T1000 (cell line): ENCODE results near the gene FSHR.

Experiments used
- DNase-seq: peaks from one replicate; lab custom pipeline; 2025; ENCODE audit warnings: mixed read lengths; lab: John Stamatoyannopoulos, UW

Gene FSHR

DNA sequence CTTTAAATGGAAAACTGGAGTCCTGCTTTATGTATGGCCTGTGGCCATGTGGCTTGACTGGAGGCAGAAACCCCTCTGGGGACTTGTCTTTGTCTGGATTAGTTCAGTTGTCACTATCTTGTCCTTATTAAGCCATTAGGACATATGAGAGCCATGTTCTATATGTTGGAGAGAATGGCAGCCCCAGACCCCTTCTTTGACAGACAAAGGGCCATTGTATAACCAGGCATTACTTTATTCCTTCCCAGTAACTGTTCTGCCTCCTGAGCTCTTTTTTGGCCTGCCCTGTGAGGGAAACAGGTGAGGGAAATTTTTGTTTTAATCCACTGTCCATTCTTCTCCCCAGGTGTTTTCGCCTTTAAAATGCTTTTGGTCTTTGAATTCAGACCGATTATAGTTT, 43.3 kb downstream of the FSHR start:
- DNase-seq = no peak

DNA sequence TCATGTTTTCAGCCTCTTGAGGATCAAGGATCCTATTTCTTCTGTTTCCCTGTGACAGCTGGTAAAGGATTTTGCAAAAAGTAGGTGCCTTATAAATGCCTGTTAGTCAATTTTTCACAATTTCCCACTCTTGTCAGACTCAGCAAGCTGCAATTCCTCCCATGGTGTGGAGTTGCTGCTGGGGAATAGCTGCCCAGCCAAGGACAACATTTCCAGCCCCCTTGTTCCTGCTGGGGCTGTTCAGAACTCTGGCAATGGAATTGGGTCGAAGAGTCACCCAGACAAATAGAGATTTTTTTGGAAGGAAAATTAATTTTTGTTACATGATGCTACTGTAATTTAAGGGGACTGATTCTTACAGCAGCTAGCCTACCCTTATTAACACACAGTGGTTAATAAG, 43.7 kb downstream of the FSHR start:
- no peak for DNase-seq

DNA sequence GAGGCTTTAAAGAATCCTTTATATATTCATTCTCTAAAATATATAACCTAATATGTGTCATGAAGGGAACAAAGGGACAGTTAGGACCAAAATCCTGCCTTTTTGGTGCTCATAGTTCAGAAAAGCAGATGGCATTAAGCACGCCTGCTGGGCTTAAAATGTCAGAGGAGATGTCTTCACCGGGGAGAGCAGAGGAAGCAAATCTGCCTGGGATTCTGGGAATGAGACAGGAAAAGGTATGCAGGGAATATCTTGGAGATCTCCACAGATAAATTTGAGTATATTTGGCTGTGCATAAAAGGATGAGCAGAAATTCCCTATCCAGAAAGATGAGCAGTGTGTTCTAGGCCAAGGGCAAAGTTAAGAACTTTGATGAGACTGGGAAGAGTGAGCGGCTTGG, 45.5 kb downstream of the FSHR start:
- DNase-seq = no peak

DNA sequence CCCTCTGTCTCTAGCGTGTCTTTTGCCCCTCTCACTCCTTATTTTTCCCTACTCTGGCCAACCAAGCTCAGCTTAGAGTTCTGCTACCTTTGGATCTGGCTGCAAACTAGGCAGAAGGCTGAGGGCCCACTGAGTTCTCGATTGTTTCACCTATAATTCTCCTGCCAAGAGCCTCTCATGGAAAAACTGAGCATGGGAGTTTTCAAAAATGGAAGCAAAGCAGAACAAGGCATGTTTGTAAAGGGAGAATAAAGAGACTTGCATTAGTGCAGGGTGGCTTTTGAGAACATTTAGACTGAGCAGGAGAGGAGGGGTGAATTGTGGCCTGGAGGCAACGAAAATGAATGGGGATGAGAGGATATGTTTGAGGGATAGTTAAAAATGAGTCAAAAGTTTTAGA, 45.9 kb downstream of the FSHR start:
- DNase-seq = no peak

DNA sequence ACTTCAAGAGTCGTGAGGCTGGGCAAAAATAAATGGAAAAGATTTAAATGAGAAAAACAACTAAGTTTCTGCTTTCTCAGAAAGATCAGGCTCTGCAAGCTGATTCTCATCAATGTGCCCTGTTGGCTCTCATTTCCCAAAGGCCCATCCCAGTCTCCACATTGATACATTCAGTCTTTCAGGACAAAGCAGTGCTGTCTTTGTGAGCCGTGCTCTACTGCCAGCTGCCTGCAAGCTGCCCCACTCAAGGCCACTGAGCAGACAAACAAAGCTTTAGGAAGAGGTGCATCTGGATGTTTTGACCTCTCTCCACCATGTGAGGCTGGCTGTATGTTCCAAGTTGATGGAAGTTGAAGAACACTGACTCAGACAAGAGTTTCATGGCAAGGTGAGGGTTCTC, 48.8 kb downstream of the FSHR start:
- no peak for DNase-seq

DNA sequence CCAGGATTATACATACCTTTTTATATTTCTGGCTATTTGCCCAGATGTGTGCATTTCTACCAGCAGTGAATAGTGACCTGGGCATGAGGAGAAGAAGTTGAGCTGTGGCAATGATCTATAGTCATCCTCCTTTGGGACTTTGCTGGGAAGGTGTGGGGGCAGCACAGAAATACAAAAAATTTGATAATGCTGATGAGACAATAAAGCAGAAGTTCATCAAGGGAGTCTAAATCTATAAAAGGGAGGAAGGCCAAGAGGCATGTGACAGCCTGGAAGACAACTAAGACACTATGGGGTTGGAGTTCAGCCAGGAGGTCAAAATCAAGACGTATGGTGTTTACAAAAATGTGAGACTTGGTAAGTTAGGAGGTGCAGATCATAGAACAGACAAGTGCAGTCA, 52.2 kb downstream of the FSHR start:
- no peak for DNase-seq

DNA sequence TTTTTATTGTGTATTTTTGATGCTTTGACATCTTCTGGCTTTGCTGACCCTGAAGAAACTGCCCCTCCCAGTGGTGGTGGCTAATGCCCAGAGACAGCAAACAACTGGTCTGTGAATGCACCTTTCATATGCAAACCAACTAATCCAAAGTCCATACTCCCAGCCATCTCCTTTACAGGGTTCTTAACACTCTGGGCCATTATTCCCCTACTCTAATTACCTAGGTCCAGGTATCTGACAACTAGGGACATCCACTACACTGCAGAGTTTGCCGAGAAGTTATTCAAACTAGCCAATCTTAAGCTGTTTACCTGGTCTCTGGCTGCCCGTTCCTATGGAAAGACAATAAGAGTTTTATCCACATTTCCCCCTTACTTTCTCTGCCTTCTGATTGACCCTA, 73.6 kb downstream of the FSHR start:
- no peak for DNase-seq

DNA sequence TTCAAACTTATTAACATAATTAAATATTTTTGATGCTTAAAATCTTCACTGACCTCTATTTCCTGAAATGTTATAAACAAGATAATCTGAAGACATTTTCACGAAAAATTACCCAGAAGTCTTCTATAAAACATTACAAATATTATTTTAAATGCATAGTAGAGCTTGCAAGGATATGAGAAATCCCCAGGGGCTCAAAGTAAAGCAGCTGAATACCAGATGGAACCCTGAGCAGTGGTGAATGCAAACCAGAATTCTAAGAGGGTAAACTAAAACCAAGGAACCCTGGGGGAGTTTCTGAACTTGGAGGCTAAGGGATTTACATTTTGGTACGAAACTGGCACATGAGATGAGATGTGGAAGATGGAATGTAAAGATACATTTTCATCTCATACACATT, 83.6 kb downstream of the FSHR start:
- no peak for DNase-seq

DNA sequence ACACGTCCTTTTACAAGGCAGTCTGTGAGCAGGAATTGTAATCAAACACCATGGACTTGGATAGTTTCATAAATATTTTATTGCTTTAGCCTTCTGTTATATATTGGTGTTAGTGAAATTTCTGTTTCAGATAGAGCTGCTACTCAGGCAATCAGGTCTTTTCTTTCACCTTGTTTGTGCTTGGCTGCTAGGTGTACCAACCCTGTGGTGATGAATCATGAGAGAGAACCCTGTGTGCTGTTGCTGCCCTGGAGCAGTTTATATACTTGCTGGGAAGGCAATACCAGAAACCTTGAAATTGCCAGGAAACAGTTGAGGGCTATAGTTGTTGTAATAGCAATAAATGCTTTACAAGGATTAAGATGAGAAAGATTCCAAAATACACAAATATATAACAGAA, 84.5 kb downstream of the FSHR start:
- DNase-seq = no peak

DNA sequence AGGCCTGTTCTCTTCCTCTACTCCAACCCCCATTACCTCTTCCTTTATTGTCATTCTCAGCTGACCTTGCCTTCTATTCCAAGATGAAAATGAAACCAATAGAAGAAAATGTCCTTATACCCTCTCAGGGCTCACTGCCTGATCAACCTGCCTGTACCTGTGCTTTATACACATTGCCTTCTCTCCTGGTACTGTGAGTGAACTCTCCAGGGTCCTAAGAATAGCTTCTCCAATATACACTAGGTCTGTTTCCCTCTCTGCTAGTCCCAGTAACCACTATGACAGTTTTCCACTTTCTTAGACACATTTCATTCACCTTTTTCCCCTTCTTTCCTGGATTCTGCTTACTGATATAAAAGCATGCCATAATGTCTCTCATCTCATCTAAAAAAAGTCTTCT, 85.7 kb downstream of the FSHR start:
- DNase-seq = no peak

DNA sequence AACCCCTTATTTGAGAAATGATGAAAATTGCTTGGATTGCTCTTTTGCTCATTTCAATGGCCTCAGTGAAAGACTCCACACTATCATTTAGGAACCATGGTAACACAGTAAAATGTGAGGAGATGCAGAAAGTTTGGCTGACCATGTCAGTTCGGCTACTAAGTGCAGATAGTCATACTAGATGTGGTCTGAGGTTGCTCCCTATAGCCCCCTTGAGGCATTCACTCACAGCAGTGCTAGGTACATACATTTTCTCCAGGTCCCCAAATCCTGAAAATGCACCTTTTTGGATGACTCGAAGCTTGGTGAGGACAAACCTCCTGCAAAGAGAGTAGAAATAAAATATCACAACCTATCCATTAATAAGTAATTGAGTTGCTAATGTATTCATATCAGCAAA, 86.3 kb downstream of the FSHR start:
- DNase-seq = no peak

DNA sequence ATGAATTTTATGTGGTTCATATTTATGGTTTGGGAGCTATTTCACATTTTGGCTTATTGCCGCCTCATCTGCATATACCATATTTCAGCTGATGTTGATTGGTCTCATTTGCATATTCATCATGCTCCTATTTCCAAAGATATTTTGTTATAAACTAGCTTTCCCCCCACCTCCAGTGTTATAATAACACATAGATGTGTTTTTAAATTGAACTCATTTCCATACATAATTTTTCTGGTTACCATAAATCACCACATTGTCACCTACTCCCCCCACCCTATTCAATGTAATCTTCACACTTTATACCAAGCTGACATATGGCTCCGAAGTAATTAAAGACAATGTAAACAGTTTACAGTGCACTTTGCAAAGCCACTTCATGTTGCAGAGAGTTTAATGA, 101.2 kb downstream of the FSHR start:
- no peak for DNase-seq

DNA sequence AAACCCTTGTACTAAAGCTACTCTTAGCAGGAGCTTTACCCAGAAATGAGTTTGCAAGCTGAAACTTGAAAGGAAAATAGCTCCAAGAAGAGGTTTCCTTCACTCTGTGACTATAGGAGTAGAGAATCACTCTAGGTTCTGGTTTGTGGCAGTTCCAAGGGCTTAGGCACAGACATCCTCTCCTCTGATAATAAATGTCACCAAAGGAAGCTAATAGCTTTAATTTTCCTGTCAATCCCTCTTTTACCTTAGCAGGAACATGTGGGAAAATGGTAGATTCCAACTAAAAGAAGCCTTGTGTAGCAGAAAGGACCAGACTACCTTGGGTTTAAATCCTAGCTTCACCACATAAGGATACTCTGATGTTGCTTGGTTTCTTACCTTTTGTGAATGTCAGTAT, 104.0 kb downstream of the FSHR start:
- no peak for DNase-seq

DNA sequence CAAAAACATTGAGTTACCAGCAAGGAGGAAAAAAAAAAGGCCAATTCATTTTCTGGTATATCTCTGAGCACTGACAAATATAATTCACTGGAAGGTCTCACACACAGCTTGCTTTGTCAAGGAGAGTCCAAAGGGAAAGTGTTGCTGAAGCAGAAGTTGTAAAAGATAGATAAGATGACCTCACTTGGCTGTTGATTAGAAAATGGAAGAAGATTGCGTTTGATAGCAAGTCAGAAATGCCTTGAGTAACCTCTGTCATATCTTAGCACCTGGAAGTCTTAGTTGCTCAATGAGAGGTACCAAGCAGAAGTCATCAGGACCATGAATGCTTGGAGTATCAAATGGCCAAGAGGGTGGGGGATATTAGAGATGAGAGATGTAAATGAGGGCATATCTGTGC, 105.2 kb downstream of the FSHR start:
- DNase-seq = no peak

DNA sequence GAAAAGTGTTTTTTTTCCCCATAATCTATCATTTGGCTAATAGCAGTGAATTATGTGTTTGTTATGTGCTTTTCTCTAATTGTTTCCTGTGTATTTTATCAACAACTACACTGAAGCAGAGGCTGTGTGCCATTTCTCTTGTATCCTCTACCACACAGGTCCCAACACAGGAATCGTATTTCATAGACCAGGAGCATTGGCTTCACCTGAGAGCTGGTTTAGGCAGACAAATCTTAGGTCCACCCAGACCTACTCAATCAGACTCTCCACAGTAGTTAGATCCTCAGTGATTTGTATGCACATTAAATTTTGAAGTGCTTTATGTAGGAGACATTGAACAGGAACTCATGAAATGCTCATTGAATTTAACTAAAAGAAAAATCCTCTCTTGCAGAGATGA, 109.2 kb downstream of the FSHR start:
- no peak for DNase-seq

DNA sequence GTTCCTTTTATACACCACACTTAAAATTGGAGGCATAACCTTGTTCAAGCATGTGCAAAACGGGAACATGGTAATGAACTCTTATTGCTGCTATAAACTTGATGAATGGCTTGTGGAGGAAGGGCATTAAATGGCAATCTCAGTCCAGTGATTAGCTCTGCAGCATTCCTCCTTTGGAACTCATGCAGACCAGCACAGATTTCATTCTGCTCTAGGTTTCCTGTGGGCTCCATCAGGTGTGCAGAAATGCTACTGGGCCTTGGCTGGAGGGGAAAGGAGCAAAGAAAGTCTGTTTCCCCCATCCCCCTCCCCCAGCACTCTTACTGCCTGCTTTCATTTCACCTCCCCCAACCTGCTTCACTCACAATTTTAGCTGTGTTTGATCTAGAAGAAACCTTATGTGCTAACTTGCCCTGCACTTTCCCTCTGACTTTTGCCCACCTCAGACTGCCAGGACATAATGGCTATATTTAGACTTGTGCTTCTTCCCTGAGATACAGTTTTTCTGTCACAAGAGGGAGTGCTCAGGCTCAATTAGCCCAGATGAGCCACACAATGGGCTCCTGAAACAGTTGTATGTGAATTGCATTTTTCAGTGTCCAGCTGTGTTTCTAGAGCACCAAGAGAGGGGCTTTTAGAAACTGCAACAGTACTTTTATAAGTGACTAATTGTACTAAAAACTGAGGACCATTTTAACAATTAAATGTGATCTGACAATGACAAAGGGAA, 109.8 kb downstream of the FSHR start:
- DNase-seq = no peak

DNA sequence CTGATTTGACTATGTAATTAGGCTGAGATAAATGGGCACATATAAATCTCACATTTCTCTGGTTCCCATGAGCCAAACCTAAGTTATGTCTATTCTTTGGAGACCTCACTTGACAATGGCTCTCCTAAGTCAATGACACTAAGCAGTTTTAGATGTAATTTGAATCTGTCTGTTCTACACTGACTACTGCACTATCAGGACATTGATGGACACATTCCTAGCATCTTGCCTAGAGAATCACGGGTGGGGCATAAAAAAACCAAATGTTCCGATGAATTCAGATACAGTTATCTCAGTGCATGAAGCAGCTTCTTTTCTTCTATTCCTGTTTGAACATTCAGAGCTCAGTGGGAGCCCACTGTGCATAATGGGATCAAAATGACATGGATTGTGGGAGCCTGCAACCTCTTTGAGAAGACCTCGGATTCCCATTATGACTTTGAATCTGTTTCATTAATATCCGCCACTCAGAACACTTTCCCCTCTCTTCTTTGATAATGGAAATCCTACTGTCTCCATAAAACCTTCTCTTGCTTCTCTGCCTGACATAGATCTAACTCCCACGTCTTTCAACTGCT, 110.8 kb downstream of the FSHR start:
- DNase-seq = no peak

DNA sequence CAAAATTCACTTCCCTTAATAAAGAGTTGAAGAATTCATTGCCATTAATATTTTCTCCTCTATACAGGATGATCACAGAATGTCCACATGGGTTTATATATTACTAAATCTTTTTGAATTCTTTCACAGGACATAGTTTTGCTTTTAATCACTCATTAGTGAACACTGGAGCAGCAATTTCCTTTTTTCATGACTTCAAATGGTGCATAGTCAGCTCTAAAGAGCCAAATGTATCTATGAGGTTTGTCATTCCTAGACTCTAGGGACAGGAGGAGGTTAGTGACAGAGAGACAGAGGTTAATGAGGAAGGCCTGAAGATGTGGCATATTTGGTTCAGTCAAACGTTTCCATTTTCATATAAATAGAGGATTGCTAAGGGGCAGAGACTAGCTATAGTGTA, 111.8 kb downstream of the FSHR start:
- no peak for DNase-seq

DNA sequence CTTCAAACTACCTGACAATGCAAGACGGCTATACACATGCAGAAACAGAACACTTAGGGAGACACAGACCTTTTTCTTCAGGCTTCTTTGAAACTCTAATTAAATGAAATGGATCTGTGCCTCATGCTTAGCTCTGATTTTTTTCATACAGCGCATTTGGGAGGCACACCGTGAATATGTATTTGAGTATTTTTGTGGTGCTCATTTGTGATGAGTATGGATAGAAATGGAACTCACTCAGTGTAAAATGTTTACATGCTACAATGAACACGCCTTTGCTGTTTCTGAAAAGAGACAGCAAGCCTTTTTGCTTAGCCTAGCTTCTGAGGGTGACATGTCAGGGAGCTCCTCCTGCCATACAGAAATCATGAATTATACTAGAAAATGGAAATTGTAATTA, 113.3 kb downstream of the FSHR start:
- no peak for DNase-seq

DNA sequence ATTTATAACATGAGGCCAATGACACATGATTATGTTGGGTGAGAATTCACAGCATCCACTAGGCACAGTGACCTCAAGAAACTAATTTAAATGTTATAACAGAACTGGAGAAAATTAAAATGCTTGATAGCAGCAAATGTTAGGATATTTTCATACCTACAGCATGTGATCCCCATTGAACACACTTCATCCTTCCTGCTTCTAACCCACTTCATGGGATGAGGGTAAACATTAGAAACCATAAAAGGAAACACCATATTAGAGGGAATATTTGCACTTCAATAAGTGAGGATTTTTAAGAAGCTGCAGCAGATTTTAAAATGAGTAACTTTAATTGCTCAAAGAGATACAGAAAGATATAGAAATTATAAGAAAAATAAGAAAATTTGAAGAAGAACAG, 117.1 kb downstream of the FSHR start:
- no peak for DNase-seq

DNA sequence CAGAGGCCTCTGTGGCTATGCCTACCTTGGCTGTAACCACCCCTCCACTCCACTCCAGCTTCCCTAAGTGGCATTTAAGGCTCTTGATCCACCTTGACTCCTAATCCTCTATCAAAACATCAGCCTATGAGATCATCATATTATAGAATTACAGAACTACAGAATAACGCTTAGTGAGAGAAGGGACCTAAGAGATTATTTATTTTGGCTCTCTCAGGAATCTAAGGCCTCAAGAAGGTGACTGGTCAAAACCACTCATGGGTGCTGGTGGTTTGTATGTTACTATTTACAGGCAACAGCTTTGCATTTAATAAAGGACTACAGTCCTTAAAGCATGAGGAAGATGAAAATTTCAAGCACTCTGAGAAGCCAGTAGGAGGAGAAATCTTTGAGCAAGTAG, 118.8 kb downstream of the FSHR start:
- no peak for DNase-seq

DNA sequence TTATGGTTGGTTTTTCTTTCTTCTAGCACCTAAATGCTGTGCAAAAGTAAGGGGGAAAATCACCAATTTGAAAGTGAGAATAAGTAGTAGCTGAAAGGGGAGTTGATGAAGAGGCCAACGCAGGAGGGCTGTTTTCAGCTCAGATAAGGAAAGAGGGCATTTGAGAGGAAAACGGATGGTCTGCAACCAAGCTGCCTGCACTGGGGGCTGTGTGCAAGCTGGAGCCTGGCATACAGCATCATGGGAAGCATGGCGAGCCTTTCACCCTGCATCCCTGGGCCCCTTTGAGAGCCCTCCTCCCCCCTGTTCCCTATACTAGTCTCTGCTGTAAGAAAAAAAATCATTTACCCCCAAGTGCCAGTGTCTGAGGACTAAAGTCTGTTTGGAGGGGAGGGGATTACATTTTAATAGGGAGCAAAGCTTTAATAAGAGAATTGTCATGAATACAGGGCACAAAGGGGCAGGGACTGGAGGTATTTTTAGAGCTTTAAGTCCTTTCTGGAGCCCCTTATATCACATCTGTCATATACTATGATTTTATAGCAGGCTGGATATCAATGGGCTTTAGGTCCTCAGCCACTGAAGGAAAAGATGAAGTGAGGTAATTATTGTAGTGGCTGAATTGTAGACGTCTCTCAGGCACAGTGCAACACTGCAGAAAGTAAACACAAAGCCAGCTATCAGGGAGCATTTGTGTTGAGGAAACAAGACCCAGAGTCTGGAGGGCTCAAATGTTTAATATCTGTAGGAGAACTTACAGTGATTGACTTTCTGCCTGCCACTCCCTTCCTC, 120.7 kb downstream of the FSHR start:
- DNase-seq = no peak

DNA sequence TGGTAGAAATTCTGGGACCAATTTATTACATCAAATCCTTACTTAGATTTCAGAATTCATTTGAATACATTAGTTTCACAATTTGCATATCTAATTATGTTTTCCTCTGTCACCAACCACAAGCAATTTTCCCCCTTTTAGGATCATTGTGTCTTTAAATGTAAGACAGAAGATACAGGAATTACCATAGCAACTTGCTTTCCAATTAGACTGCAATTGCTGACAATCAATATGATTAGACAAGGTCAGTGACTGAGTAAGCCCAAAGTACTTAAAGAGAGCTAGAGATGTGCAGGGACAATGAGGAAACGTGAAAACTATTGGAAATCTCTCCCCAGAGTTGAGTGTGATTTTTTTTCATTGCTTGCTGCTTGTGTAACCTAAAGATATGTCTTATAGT, 121.4 kb downstream of the FSHR start:
- no peak for DNase-seq

DNA sequence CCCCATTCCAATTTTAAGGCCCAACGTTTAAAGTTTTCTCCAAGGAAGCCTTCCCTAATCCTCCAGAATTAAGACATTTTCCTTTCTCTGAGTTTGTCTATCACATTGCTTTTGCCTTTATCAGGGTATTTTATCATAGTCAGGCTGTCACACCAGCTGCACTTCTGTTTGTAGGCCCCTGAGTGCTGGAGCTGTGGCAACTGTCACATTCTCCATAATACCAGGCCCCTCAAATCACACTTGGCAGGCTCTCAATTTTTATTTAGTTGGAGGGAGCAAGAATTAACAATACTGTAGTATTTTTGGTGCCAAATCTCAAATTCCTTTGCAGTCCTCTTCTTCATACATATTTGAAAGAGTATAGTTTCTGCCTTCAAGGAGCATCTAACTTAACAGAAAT, 122.2 kb downstream of the FSHR start:
- no peak for DNase-seq
